Ishikawa (cell line): ENCODE data around the gene SYNM.

ENCODE experiments used
- CEBPB ChIP-seq: IDR thresholded peaks from 2 replicates; pipeline ENCODE4 v1.6.1; 2012
- CREB1 ChIP-seq: IDR thresholded peaks from 2 replicates; pipeline ENCODE4 v1.6.1; 2012; ENCODE audit warnings: low read depth
- EGR1 ChIP-seq: IDR thresholded peaks from 2 replicates; pipeline ENCODE4 v1.6.1; 2012
- EP300 ChIP-seq: IDR thresholded peaks from 2 replicates; pipeline ENCODE4 v1.6.1; 2012; ENCODE audit warnings: borderline replicate concordance
- FOXM1 ChIP-seq: IDR thresholded peaks from 2 replicates; pipeline ENCODE4 v1.6.1; 2012; ENCODE audit warnings: low read depth, borderline replicate concordance
- NFIC ChIP-seq: IDR thresholded peaks from 2 replicates; pipeline ENCODE4 v1.6.1; 2012
- RAD21 ChIP-seq: IDR thresholded peaks from 2 replicates; pipeline ENCODE4 v1.6.1; 2012; ENCODE audit warnings: low read depth
- TAF1 ChIP-seq: IDR thresholded peaks from 2 replicates; pipeline ENCODE4 v1.6.1; 2012; ENCODE audit warnings: low read depth, mild to moderate bottlenecking
- TCF12 ChIP-seq: IDR thresholded peaks from 2 replicates; pipeline ENCODE4 v1.6.1; 2012; ENCODE audit warnings: low read depth
- TEAD4 ChIP-seq: IDR thresholded peaks from 2 replicates; pipeline ENCODE4 v1.6.1; 2012
- YY1 ChIP-seq: IDR thresholded peaks from 2 replicates; pipeline ENCODE4 v1.6.1; 2012; ENCODE audit warnings: low read depth
- ZBTB7A ChIP-seq: IDR thresholded peaks from 2 replicates; pipeline ENCODE4 v1.6.1; 2012; ENCODE audit warnings: low read depth
- TF ChIP-seq, protein P1 (sequence below): IDR thresholded peaks from 2 replicates; pipeline ENCODE4 v1.6.1; 2012; ENCODE audit warnings: low read depth, mild to moderate bottlenecking
- TF ChIP-seq, protein P2 (sequence below): IDR thresholded peaks from 2 replicates; pipeline ENCODE4 v1.6.1; 2012
- TF ChIP-seq, protein P3 (sequence below): IDR thresholded peaks from 2 replicates; pipeline ENCODE4 v1.6.1; 2012

Gene SYNM

DNA sequence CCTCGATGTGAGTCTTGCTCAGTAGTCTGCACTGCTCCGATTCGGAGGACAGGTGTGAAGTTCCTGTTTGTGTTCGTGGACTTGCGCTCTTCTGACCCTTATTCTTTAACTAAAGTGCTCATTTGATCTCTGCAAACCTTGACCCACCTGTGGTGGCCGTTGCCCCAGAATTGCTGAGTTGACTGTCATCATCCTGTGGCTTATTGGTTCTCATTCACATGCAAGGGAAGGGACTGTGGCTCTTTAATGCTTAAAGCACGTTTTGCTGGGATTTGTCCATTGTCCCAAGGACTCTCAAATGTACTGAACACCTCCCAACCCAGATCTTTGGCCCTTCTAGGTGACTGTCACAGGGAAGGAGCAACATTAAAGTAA is 13.4 kb downstream of the SYNM start:
- TF ChIP-seq YY1 (no peak), CEBPB (no peak), RAD21 (no peak), EGR1 (no peak), TCF12 (no peak), CREB1 (no peak)

DNA sequence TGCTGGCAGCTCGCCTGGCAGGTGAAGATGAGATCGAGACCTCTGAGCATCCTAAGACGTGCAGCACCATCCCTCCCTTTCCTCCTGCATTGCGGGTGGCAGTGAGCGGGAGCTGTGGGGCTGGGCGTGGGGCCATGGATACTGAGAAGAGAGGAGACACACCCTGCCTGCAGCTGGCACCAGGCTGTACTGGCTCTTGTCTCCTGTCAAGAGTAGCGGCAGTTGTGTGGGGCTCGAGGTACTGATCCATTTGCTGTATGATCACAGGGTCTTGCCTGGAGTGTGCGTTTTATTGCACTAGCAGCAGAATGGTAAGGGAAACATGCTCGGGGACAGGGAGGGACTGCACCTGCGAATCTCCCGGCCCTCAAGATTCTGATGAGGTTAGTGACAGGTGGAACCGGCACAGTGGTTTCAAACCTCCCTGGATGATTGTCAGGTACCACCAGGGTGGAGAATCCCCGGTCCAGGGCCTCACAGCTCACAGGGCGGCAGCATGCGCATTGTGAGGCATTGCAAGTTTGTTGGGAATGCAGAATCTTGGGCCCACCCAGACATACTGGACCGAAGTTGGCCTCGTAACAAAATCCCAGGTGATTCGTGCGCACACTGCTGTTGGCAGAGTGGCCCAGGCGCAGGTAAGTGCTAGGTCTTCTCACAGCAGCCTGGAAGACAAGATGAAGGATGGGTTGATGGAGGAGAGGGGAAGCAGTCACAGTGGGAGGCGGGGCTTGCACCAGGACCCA is 14.1 kb downstream of the SYNM start:
- TF ChIP-seq YY1 (no peak), FOXM1 (no peak), CREB1 (no peak), CEBPB (no peak), ZBTB7A (no peak), TEAD4 (no peak), NFIC (no peak), TAF1 (no peak), RAD21 (no peak), EGR1 (no peak), EP300 (no peak), TCF12 (no peak)
- TF ChIP-seq, protein P1, sequence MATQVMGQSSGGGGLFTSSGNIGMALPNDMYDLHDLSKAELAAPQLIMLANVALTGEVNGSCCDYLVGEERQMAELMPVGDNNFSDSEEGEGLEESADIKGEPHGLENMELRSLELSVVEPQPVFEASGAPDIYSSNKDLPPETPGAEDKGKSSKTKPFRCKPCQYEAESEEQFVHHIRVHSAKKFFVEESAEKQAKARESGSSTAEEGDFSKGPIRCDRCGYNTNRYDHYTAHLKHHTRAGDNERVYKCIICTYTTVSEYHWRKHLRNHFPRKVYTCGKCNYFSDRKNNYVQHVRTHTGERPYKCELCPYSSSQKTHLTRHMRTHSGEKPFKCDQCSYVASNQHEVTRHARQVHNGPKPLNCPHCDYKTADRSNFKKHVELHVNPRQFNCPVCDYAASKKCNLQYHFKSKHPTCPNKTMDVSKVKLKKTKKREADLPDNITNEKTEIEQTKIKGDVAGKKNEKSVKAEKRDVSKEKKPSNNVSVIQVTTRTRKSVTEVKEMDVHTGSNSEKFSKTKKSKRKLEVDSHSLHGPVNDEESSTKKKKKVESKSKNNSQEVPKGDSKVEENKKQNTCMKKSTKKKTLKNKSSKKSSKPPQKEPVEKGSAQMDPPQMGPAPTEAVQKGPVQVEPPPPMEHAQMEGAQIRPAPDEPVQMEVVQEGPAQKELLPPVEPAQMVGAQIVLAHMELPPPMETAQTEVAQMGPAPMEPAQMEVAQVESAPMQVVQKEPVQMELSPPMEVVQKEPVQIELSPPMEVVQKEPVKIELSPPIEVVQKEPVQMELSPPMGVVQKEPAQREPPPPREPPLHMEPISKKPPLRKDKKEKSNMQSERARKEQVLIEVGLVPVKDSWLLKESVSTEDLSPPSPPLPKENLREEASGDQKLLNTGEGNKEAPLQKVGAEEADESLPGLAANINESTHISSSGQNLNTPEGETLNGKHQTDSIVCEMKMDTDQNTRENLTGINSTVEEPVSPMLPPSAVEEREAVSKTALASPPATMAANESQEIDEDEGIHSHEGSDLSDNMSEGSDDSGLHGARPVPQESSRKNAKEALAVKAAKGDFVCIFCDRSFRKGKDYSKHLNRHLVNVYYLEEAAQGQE, result no peak
- TF ChIP-seq, protein P2, sequence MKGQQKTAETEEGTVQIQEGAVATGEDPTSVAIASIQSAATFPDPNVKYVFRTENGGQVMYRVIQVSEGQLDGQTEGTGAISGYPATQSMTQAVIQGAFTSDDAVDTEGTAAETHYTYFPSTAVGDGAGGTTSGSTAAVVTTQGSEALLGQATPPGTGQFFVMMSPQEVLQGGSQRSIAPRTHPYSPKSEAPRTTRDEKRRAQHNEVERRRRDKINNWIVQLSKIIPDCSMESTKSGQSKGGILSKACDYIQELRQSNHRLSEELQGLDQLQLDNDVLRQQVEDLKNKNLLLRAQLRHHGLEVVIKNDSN, result no peak
- TF ChIP-seq, protein P3, sequence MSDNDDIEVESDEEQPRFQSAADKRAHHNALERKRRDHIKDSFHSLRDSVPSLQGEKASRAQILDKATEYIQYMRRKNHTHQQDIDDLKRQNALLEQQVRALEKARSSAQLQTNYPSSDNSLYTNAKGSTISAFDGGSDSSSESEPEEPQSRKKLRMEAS, result no peak

DNA sequence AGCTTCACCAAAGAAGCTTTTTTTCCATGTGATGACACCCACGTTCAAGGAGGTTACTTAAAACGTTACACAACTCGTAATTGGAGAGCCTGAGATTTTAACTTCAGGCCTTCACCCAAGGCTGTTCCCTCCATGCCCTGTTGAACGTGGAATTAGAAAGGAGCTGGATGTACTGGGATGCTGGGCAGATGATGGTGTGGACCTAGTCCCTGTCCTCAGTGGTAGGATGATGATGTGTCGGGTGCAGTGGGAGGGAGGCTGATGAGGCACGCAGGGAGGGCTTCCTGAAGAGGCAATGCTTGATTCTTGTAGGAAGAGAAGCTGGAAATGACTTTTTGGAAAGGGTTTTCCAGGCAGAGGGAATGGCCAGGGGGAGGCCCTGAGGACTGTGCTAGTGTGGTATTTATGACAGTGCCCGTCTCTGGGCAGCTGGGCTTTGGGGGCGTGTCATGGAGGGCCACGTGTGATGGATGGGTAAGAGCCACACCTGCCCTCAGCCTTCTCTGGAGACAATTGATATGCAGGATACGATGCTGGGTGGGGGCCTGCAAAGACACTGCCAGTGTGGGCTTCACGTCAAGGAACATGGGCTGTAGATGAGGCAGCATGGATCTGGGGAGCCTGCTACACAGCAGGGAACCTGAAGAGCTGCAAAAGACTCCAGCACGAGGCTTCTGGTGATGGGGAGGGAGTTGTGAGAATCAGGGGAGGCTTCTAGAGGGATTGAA is 15.3 kb downstream of the SYNM start:
- no peak for TF ChIP-seq EGR1

DNA sequence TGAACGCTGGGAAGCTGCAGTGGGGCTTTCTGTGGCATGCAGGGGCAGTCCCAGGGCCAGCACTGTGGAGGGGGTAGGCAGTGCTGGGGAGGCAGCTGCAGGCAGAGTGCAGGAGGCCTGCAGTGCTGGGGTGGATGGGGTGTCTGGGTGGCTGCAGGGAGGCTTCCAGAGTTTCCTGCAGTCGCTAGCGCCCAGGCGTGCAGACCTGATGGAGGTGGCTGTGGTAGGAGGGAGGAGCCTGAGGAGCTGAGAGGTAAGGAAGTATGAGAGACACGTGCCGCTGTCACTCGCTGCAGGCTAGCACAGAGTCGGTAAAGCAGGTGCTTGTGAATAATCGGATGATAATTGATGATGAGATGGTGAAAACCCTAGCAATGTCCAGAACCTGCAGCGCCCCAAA is 16.3 kb downstream of the SYNM start:
- TF ChIP-seq FOXM1 (no peak), YY1 (no peak), TEAD4 (no peak), NFIC (no peak), EGR1 (no peak), CREB1 (no peak)

DNA sequence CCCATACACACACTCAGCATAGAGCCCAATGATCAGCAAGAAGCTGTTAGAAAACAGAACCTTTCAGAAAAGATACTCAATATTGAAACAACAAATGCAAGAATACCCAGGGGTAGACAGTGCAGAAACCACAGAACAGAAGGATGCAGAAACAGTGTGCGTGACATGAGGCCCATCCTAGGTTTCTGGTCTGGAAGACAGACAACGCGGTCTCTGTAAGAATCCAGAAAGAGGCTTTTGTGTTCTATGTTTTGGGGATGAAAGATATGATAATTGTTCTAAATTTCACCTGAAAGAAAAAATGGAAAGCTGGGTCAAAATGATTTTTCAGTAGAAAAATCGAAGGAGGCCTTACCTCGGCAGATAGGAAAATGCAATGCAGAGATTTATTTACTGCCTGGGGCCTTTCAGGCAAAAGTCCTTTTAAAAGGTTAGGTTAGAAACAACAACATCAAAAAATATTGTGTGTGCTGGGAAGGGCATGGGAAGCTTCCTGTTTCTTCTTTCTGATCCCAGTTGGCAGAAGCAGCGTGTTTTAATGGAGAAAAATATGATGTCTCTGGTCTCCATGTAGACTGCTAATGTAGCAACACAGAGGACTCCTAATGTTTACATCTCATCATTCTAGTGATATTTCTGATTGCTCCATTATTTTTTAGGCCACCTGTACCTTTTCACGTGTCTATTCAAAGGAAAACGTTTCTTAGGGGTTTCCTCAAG is 17.0 kb downstream of the SYNM start:
- no peak for TF ChIP-seq EGR1
- TF ChIP-seq TAF1, result no peak
- TF ChIP-seq, protein P1, result no peak
- no peak for TF ChIP-seq CREB1
- no peak for TF ChIP-seq TEAD4
- no peak for TF ChIP-seq NFIC
- no peak for TF ChIP-seq EP300
- TF ChIP-seq CEBPB, result no peak
- TF ChIP-seq RAD21, result no peak
- TF ChIP-seq, protein P3, result no peak
- TF ChIP-seq TCF12, result no peak
- TF ChIP-seq FOXM1, result no peak
- no peak for TF ChIP-seq ZBTB7A
- TF ChIP-seq, protein P2, result no peak
- no peak for TF ChIP-seq YY1
